CD4-positive, alpha-beta T cell treated with Interleukin-17A for 4 hours (primary cell): ENCODE measurements around the gene TRIO.
"Not testable (repeated sequence)": the region's sequence is repeated elsewhere in the genome, so short reads cannot be mapped to it uniquely, and the experiment has no call there.

ENCODE experiments used
- DNase-seq: peaks from one replicate; pipeline ENCODE4 v3.0.0-alpha.2; 2020; ENCODE audit warnings: mixed read lengths

TRIO gene

GRCh38 chr5:14366763-14367162, 223.6 kb downstream of the TRIO start:
- DNase-seq = no peak

- DNase-seq = no peak
These were observed 224.2 kb downstream of the TRIO start for GRCh38 chr5:14367364-14367763.

- DNase-seq = no peak
These were observed 226.6 kb downstream of the TRIO start for GRCh38 chr5:14369780-14370179.

- DNase-seq = no peak
These were observed 227.2 kb downstream of the TRIO start for GRCh38 chr5:14370386-14370785.

- DNase-seq = no peak
These were observed 230.5 kb downstream of the TRIO start for GRCh38 chr5:14373685-14374084.

- no peak for DNase-seq
These were observed 231.0 kb downstream of the TRIO start for GRCh38 chr5:14374100-14374499.

- DNase-seq = no peak
These were observed 233.6 kb downstream of the TRIO start for GRCh38 chr5:14376789-14377188.

- no peak for DNase-seq
These were observed 236.8 kb downstream of the TRIO start for GRCh38 chr5:14379739-14380497.

- DNase-seq = no peak
These were observed 237.6 kb downstream of the TRIO start for GRCh38 chr5:14380712-14381111.

GRCh38 chr5:14382640-14383039, 239.5 kb downstream of the TRIO start:
- no peak for DNase-seq

GRCh38 chr5:14383923-14384322, 240.8 kb downstream of the TRIO start:
- DNase-seq = no peak

- DNase-seq = no peak
These were observed 241.9 kb downstream of the TRIO start for GRCh38 chr5:14385019-14385418.

GRCh38 chr5:14386884-14387624, 243.9 kb downstream of the TRIO start:
- DNase-seq = no peak

GRCh38 chr5:14388741-14389140, 245.6 kb downstream of the TRIO start:
- no peak for DNase-seq

- not testable (repeated sequence) for DNase-seq
These were observed 249.4 kb downstream of the TRIO start for GRCh38 chr5:14392552-14392951.

GRCh38 chr5:14394365-14394764, 251.2 kb downstream of the TRIO start:
- DNase-seq = no peak

- no peak for DNase-seq
These were observed 252.3 kb downstream of the TRIO start for GRCh38 chr5:14395411-14395810.

- no peak for DNase-seq
These were observed 252.9 kb downstream of the TRIO start for GRCh38 chr5:14396066-14396465.

GRCh38 chr5:14396737-14397136, 253.6 kb downstream of the TRIO start:
- no peak for DNase-seq

GRCh38 chr5:14397717-14398116, 254.6 kb downstream of the TRIO start:
- DNase-seq = no peak

- peak; percentile 52 for DNase-seq
These were observed 256.0 kb downstream of the TRIO start for GRCh38 chr5:14399054-14399692.

- DNase-seq = no peak
These were observed 256.9 kb downstream of the TRIO start for GRCh38 chr5:14400085-14400484.

- DNase-seq = no peak
These were observed 257.5 kb downstream of the TRIO start for GRCh38 chr5:14400611-14401010.

- DNase-seq = no peak
These were observed 258.5 kb downstream of the TRIO start for GRCh38 chr5:14401639-14402038.
